Measurements from ENCODE around the gene THPO.
A peak's percentile ranks its signal among the peaks of the same experiment; 100 is the strongest.
"Not testable (repeated sequence)": the region's sequence is repeated elsewhere in the genome, so short reads cannot be mapped to it uniquely, and the experiment has no call there.

Gene THPO

GRCh38 chr3:184347321-184348056 lies 30.5 kb downstream of the THPO start:
- DNase-seq = no peak

GRCh38 chr3:184346480-184347190 lies 31.4 kb downstream of the THPO start:
- no peak for DNase-seq

- DNase-seq = peak; percentile 88
Measured at GRCh38 chr3:184345317-184346144, 32.5 kb downstream of the THPO start.

GRCh38 chr3:184344579-184345316 lies 33.3 kb downstream of the THPO start:
- DNase-seq = no peak

GRCh38 chr3:184343200-184343876 lies 34.7 kb downstream of the THPO start:
- DNase-seq = no peak

GRCh38 chr3:184341925-184342324 lies 36.1 kb downstream of the THPO start:
- no peak for DNase-seq

- DNase-seq = not testable (repeated sequence)
Measured at GRCh38 chr3:184339451-184340135, 38.4 kb downstream of the THPO start.

- DNase-seq = no peak
Measured at GRCh38 chr3:184339001-184339400, 39.0 kb downstream of the THPO start.

GRCh38 chr3:184338511-184338945 lies 39.5 kb downstream of the THPO start:
- no peak for DNase-seq

GRCh38 chr3:184337981-184338380 lies 40.0 kb downstream of the THPO start:
- DNase-seq = no peak

- DNase-seq = no peak
Measured at GRCh38 chr3:184337399-184337714, 40.6 kb downstream of the THPO start, which contains the start of gene FAM131A. Gene FAM131A (plus strand): TSS chr3:184337600. CDS start chr3:184337631, 31 bp downstream.

GRCh38 chr3:184336547-184337398 lies 41.2 kb downstream of the THPO start:
- no peak for DNase-seq

- DNase-seq = peak; percentile 42
Measured at GRCh38 chr3:184335661-184336546, 42.1 kb downstream of the THPO start.

GRCh38 chr3:184335291-184335660 lies 42.7 kb downstream of the THPO start:
- no peak for DNase-seq

GRCh38 chr3:184334470-184335158 lies 43.4 kb downstream of the THPO start:
- DNase-seq = no peak

- no peak for DNase-seq
Measured at GRCh38 chr3:184333700-184334099, 44.3 kb downstream of the THPO start.

GRCh38 chr3:184333190-184333589 lies 44.8 kb downstream of the THPO start:
- DNase-seq = no peak

- peak; percentile 89 for DNase-seq
Measured at GRCh38 chr3:184332370-184333090, 45.5 kb downstream of the THPO start.

All from kidney glomerular epithelial cell (primary cell).